Pons (tissue), 1 donor: ENCODE results near the gene MKI67.
"Not testable (repeated sequence)": the region's sequence is repeated elsewhere in the genome, so short reads cannot be mapped to it uniquely, and the experiment has no call there.

ENCODE experiments used
- DNase-seq: peaks from one replicate; pipeline ENCODE4 v3.0.0-alpha.2; 2016; ENCODE audit warnings: low spot score

Gene MKI67

DNA sequence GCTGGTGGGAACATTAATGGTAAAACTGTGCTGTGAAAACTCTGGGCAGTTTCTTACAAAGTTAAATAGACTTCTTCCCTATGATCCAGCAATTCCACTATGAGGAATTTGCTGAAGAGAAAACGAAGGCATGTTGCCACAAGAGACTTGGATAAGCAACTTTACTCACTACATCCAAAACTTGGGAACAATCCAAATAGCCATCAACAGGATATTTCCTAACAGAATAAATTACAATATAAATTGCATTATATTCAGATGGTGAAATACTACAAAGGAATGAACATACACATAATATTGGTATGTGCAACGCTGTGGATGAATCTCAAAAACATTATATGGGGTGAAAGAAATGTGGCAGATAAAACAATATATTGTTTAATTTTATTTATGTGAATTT lies 21.4 kb upstream of the MKI67 start:
- no peak for DNase-seq

DNA sequence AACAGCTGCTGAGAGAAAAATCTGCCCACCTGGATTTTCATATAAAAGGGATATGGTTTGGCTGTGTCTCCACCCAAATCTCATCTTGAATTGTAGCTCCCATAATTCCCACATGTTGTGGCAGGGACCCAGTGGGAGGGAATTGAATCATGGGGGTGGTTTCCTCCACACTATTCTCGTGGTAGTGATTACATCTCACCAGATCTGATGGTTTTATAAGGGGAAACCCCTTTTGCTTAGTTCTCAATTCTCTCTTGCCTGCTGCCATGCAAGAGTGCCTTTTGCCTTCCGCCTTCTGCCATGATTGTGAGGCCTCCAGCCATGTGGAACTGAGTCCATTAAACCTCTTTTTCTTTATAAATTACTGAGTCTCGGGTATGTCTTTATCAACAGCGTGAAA lies 20.8 kb upstream of the MKI67 start:
- no peak for DNase-seq

DNA sequence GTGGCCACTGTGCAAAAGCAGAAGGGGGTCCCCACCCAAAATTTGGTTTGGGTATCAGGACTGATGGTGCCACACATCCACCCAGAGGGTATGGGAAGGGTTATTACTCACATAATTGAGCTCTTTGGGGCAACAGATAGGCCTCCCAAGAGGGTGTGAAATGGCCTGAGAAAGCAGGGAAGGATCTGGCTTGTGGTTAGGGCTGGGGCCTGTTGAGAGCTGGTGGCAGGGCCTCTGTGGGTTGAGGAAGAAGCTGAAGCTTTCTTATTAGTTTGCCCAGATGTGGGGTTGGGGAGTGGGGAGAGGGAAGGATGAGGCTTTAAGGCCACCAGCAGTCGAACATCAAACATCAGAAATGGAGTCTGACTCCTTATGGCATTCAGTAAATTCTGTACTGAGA lies 18.3 kb upstream of the MKI67 start:
- DNase-seq: no peak

DNA sequence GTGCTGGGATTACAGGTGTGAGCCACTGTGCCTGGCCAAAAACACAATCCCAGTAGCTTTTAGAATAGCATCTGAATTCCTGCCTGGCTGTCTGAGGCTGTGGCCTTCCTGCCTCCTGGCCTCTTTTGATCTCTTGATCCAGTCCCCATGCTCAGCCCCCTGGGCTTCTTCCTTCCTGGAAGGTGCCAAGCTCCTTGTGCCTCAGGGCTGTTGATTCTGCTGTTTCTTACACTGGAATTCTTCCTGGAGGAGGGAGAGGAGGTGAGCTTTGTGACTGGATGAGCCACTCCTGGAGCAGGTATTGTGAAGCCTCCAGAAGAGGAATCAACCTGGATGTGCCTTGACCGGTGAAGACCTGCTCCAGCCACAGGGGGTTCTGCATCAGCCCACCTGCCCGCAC lies 17.3 kb upstream of the MKI67 start:
- no peak for DNase-seq

DNA sequence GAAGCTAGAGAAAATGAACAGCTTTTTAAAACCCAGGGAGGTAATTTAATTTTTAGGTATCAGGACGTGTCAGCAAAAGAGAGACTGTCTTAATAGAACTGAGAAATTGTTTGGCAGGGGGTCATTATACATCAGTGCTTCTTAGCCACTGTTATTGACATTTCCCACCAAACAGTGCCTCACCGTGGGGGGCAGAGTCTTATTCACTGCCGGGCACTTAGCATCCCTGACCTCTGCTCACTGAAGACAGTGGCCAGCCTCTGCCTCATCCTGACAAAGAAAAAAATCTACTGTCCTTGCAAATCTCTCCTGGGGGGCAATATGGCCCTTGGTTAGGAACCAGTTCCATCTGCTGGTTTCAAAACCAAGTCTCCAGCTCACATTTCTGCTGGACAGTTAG lies 14.2 kb upstream of the MKI67 start:
- no peak for DNase-seq

DNA sequence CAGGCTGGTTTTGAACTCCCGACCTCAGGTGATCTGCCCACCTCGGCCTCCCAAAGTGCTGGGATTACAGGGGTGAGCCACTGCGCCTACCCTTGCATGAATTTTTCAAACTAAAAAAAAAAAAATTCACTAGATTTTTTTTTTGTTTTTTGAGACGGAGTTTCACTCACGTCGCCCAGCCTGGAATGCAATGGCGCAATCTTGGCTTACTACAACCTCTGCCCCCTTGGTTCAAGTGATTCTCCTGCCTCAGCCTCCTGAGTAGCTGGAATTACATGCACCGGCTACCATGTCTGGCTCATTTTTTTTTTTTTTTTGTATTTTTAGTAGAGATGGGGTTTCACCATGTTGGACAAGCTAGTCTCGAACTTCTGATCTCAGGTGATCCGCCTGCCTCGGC lies 12.2 kb upstream of the MKI67 start:
- not testable (repeated sequence) for DNase-seq

DNA sequence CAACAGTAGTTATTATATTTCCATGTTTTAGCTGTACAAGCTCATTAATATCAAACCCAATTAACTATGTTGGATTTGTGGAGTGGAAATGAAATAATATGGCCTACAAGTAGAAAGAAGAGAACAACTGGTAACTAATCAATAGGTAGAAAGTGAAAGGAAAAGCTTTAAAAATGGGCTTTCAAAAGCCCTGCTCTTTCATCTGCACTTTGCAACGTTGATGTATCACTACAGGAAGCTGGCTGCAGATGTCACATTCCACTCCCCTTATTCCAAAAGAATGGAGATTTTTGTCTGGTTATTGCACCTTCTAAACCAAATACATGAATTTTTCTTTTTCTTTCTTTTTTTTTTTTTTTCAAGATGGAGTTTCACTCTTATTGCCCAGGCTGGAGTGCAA lies 11.7 kb upstream of the MKI67 start:
- DNase-seq: no peak

DNA sequence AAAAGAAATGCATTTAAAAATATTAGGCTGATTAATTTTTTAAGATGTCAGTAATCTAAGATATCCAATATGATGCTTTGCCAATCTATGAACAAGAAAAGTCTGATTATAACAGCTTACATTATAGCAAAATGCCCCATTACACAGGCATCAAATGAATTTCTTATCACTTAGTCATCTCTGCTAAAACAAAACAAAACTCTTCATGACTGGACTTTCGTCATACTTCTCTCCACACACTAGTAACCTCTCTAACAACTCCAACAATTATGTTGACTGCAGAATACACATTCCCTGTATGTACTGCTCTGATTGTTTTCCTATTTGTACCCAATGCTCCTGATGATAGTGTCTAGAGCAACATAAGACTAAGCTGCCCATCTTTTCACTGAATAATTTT lies 3.8 kb upstream of the MKI67 start:
- DNase-seq: no peak

DNA sequence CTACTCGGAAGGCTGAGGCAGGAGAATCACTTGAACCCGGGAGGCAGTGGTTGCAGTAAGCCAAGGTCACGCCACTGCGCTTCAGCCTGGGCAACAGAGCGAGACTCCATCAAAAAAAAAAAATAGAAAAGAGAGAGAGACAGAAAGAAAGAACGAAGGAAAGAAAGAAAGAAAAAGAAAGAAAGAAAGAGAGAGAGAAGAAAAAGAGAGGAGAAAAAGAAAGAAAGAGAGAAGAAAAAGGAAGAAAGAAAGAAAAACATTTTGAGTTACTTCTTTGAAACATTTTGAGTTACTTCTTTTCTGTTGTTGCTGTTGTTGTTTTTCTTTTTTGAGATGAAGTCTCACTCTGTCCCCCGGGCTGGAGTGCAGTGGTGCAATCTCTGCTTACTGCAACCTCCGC lies 2.4 kb upstream of the MKI67 start:
- no peak for DNase-seq

DNA sequence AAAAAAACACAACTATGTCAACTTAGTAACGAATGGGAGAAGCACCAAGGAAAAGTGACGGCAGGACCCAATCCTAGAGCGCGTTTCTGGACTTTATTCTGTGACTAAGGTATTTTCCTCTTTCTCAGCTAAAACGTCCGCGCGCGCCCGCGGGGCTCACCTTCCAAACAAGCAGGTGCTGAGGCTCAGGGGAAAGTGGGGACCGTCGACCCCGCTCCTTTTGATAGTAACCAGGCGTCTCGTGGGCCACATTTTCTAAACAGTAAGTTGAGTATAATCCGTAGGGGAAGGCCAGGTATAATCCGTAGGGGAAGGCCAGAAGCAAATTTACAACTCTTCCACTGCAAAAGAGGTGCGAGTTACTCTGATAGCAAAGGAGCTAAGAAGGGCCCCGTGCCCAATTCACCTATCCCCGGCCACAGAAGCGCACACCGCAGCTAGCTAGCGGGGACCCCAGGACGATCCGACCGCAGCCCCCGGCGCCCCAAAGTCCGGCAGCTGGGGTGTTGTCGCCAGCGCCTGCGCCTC lies 743 bp downstream of the MKI67 start:
- no peak for DNase-seq

DNA sequence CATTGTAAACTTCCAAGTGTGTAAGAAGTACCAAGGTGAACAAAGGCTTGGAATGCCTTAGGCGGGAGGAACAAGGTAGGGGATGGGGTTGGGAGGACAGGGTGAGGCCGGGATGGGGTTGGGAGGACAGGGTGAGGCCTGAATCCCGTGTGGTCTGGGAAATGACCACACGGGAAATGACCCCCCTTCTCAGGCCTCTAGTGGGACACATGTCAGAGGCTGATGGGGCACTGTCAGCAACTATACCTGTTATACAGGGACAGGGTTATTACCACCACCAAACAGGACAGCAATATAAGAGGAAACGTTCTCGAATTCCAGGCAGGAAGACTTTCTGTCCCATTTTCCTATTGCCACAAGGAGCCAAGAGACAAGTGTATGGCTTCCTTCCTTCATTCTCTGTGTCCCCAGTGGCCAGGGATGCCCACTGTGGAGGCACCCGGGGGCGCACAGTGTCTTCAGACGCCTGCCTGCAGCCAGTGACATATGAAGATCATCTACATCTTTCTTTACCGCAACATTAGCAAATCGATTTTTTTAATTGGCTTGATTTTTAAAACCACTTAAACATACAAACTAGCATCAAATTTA lies 1.3 kb downstream of the MKI67 start:
- no peak for DNase-seq

DNA sequence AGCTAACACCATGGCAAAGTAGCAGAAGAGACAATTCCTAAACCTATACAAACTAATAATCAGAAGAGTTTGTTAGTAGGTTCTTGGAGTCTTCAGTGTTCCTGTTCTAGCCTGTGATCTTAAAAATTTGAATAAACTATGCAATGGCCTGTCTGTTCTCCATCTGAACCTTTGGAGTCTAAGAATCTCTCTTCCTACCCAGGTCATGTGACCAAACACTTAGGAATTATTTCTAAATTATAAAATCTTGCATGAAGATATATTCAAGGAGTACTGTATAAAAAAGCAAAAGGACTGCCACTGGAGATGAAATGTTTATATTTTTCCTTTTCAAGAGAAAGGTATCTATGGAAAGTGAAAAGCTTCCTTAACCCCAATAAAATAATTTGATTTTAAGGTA lies 2.4 kb downstream of the MKI67 start:
- DNase-seq: no peak

DNA sequence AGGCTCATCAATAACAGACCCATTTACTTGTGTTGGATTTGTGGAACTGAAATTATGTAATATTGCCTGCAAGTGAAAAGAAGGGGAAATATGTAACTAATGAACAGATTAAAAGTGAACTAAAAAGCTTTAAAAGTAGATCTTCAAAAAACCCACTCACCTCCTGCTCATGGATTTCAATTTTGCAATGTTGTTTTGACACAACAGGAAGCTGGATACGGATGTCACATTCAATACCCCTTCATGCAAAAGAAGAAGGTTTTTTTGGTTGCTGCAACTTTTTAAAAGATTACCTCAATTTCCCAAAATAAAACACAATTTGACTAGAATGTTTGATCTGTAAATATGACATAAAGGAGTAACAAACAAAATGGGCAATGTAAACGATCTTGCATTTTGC lies 3.3 kb downstream of the MKI67 start:
- DNase-seq: no peak

DNA sequence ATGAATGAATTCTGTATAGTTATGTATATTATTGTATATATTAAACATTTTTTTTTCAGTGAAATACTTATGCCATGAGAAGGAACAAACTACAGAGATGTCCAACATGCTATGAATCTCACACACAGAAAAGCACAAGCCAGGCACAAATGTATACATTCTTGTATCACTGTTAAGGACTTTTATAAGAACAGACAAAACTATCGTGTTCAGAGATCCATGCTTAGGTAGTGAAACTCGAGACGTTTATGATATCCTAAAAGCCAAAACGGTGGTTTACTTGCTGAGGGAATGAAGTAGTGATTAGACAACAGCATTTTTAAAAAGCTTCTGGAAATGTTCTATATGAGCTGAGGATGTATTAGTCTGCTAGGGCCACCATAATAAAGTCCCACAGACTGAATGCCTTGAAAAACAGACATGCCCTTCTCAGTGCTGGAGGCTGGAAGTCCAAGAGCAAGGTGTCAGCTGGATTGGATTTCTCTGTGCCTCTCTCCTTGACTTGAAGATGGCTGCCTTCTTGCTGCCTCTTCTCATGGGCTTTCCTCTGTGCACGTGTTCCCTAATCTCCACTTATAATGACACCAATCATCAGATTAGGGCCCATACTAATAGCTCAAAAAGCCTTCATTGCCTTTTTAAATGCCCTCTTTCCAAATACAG lies 4.3 kb downstream of the MKI67 start:
- no peak for DNase-seq

DNA sequence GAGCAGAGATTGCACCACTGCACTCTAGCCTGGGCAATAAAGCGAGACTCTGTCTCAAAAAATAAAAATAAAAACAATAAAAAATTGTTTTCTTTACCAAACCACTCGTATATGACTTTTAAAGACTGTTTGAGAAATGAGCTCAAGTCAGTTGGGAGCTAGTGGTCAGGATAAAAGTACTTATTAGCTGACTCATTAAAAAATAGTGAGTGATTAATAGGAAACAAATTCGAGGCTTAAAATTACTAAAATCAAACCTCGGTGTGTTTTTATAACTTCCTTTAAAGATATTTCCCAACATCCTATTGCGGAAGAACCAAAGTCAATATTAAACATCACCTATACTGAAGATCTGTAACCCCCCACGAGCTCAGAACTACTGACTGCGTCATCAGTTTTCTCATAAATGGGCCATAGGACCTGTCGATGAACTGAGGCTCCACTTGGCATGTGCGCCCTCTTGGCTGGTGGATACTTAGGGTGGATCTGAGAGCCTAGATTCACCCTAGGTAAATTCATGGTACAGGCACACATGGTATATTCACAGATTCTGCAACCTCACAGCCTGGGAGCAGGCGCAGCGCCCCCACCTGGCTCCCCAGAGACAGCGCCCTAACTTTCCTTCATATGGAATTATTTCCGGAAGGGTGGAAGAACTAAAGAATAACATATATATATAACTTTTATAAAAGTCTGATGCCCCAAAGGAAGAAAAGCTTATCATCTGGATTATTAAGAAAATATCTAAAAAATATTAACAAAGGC lies 9.2 kb downstream of the MKI67 start:
- DNase-seq: no peak

DNA sequence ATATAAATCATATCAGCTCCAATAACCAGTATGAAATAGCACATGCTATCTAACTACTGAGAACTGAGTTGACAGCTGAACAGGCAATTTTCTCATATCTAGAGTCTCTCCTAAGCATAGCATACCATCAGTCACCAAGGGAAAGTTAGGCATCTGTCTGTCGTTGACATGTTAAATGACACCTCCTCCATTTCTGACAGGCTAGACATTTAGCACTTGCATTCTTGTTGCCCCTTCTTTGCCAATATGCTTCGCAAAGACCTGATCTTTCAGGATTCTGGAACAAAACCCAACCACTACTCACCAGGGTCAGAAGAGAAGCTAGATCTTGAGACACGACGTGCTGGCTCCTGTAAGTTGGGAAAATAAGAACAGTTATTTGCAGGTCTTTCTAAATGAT lies 10.0 kb downstream of the MKI67 start:
- DNase-seq: no peak

DNA sequence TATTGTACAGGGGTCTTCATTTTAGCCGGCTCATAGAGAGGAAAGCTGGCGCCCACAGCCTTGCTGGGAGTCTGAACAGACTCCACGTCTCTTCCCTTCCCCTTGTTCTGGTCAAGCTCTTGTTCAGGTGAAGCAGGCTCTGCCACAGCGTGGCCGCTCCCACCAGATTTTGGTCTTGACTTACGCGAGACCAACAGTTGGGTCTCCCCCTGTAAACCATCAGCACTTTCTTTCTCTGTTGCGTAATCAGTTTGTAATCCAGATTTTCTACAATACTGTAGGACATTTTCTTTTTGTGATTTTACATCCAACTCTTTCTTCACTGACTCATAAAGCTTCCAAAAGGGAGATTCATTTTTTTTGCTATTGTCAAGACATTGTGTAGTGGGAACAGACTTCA lies 10.9 kb downstream of the MKI67 start:
- no peak for DNase-seq

DNA sequence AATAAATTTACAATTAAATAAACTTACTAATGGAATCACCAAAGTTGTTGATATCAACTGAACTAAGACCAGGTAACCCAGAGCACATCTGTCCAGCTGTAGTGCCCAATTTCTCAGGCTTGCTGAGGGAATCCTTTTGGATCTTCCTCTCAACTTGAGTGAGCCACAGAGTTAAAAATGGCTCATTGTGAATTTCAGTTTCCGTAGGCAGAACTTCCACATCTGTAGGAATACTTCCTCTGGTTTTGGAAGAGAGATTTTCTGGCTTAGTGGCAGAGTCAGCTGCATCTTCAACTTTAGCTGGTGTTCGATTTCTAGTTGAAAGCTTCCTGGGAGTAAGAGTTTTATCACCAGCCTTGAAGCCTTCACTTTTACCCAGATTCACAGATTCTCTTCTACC lies 11.3 kb downstream of the MKI67 start:
- DNase-seq: no peak

DNA sequence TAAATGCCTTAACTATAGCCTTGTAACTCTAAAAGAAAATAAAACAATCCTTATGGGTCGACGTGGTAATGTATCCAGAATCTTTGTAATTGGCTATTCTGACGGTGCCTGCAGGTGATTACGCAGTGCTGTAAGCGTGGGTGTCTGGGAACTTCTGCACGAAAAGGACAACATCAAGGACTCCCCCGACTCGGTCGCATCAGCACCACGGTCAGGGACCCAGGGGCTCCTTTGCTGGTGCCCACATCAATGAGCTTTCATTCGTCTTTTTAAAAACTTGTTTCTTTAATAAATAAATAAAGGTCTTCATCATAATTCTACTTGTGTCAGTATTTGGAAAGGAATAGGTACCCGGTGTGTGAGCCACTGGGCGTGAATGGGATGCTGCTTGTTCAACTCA lies 13.2 kb downstream of the MKI67 start:
- no peak for DNase-seq

DNA sequence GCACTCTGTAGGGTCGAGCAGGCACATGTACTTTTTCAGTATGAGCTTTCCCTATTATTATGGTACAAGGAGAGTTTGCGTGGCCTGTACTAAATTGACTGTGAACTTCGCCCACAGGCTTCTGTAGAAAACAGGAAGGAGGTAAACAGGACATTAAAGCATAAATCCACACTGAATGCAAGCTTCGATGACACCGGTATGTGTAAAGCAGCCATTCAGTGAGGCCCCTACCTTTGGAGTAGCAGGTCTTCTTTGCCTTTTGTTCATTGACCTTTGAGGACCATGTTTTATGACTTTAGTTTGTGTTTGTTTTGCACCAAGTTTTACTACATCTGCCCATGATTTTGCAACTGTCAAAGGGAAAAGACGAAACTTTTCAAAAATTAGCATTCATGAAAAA lies 14.5 kb downstream of the MKI67 start:
- no peak for DNase-seq

DNA sequence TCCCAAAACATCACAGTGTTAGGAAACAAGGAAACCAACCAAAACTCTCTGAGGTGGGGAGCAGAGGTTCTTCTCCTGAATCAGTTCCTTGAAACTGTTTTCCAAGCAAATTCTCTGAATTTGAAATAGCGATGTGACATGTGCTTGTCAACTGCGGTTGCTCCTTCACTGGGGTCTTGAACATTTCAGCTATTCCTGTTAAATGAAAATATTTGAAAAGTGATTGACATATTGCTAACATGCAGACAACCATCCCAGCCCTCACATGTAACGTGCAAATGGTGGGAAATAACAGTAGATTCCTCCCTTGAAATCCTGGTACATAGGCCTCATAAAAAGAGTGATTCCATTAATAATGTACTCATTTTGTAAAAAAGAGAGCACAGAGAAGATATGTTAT lies 15.9 kb downstream of the MKI67 start:
- no peak for DNase-seq

DNA sequence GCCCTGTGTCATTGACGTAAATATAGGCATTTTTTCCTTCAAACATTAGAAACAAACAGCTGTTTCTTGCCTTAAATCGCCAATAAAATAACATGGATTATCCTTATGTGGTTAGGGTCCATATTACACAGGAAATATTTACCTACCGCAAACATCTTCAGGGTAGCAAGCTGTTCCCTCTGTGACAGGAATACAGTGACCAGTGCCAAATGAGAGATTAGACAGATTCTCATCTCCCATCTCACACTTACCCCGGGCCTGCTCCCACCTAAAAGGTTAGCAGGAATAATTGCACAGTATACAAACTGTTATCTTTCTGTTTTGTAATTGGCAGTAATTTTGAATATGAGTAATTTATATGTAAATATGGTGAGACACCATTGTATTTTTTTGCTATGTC lies 16.5 kb downstream of the MKI67 start:
- DNase-seq: no peak

DNA sequence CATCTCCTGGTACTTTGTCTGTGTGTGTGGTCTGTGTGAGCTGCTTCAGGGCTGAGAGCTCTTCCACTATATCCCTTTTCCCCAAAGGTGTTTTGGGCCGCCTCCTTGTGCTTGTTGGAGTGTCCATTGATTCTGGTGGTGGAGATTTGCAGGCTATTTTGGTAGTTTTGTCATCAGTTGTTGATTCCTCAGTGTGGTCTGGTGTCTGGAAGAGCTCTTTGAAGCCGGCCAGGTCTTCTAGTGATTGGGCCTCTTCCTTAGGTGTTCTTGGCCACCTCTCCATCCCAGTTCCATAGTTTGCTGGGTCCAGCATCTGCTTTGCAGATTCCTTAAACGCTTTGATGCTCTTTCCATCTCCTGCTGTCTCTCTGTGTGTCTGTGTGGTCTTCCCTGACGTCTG lies 20.8 kb downstream of the MKI67 start:
- DNase-seq: no peak
